Activated CD4-positive, alpha-beta T cell treated with anti-CD3 and anti-CD28 coated beads, Interleukin-10, Interleukin-2, amounts not matched to agents 100 ng/mL and 50 ng/mL, durations not matched to agents 16 hours and 8 hours (primary cell): Measurements from ENCODE around the gene FAM43A.
A peak's percentile ranks its signal among the peaks of the same experiment; 100 is the strongest.

Experiments
- DNase-seq: peaks from one replicate; pipeline ENCODE4 v3.0.0-alpha.2; 2020

The FAM43A gene

DNA sequence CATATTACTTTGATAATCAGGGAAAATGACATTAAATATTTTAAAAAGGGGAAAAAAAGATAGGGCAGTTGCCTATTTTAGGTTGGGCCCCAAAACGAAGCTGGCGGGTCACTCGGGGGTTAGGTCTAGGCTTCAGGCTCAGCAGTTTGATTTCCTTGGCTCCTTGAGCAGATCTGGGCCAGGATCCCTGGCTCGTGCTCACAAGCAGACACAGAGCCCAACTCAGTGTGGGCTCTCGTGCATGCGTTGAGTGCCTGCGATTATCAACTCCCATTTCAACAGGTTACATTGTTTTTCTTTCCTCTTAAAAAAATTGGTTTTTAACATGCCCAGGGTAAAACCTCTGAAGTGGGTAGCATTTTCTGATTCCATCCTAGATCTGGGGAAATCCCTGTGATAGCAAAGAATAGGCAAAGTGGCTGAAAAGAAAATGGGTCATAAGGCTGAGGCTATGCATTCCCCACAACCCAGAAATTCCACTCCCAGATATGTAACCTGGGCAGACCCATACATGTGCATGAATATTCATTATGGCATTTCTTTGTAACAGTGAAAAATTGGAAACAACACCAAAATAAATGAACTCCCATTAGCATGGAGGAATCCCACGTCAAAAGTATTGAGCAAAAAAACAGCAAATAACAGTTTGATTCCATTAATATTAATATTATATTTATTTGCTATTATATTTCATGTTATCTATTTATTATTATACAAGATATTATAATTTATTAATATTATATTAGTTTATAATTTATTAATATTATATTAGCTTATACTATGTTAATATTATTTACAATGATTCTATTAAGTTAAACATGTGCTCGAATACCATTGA is 27.8 kb downstream of the FAM43A start:
- DNase-seq: no peak

DNA sequence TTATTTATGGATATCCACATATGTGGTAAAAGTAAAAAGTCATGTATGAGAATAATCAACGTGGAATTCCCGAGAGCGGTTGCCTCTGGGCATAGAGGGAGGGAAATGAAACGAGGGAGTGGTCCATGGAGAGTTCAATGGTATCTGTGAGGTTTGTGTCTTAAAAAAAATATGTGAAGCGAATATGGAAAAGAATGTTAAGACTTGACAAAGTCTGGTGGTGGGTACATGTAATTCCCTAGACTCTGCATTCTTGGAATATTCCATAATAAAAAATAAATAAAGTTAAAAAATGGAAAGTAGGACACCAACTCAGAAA is 28.4 kb downstream of the FAM43A start:
- no peak for DNase-seq

DNA sequence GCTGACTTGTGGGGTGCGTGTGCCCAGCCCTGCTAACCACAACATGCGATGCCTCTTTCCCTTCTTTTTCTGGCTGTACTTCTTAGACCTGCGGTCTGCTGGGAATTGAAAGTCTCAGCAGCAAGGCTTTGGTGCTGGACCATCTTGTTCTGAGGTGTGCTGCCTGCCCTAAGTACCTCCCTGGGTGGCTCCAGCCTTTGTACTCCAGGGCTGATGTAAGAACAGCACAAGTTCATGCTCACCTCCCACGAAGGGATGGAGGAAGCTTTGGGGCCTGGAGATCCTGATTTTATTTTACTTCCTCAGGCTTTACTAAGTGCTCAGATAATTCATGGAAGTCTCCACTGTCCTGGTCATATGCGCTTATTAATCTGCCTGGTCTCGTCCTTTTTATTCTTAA is 28.9 kb downstream of the FAM43A start:
- no peak for DNase-seq

GRCh38 chr3:194715022-194715800 is 29.5 kb downstream of the FAM43A start:
- DNase-seq: peak; percentile 39

DNA sequence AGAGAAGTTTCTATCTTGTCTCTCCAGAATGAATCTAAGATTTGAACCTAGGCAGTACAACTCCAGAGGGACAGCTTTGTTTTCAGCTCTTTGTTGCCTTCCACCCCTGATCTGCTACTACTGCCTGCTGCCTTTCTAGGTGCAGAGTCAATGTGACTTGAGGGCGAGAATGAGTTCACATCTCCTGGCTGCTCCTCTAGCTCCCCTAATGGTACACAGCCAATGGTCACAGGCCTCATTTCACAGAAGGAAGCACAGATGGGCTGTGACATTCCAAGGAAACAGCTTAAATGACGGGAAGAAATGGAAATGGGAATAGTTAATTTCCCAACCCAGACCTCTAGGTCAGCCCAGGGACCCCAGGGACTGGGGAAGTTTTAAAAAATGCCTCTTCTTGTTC is 32.4 kb downstream of the FAM43A start:
- no peak for DNase-seq

- no peak for DNase-seq
Observed at GRCh38 chr3:194720048-194720447, 34.4 kb downstream of the FAM43A start.

GRCh38 chr3:194723846-194724618 is 38.3 kb downstream of the FAM43A start:
- no peak for DNase-seq

GRCh38 chr3:194725346-194725745 is 39.7 kb downstream of the FAM43A start:
- no peak for DNase-seq

DNA sequence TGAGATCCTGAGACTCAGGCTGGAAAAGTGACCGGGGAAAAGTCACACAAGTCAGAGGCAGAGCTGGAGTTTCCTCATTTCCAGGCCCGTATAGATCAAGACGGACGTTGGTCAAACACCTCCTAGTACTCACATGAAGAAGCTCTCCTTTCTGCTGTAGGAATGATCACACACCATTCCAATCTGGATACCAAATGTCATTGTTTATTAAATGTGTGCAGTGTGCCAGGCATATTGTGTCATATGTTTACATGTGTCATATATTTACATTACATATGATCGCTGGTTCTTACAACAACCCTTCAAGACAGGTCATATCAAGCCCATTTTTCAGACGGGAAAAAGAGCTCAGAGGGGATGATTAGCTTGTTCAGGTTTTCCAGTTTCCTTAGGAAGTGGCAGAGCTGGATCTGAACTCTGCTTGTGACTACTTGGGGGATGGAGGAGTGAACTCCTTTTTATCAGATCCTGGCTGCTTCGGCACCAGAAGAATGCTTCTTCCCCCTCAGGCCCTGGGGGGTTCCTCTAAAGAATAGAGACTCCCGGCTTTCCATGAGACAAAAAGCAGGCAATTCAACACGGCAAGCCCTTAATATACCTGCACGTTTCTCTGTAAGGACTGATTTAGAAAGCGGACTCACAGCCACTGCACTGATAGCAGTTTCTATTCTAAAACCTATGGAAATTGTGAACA is 41.9 kb downstream of the FAM43A start:
- DNase-seq: no peak

- no peak for DNase-seq
Observed at GRCh38 chr3:194728986-194729385, 43.3 kb downstream of the FAM43A start.

GRCh38 chr3:194730365-194730764 is 44.7 kb downstream of the FAM43A start:
- DNase-seq: no peak

- no peak for DNase-seq
Observed at GRCh38 chr3:194731506-194732073, 45.9 kb downstream of the FAM43A start.

GRCh38 chr3:194732617-194733016 is 46.9 kb downstream of the FAM43A start:
- DNase-seq: no peak

DNA sequence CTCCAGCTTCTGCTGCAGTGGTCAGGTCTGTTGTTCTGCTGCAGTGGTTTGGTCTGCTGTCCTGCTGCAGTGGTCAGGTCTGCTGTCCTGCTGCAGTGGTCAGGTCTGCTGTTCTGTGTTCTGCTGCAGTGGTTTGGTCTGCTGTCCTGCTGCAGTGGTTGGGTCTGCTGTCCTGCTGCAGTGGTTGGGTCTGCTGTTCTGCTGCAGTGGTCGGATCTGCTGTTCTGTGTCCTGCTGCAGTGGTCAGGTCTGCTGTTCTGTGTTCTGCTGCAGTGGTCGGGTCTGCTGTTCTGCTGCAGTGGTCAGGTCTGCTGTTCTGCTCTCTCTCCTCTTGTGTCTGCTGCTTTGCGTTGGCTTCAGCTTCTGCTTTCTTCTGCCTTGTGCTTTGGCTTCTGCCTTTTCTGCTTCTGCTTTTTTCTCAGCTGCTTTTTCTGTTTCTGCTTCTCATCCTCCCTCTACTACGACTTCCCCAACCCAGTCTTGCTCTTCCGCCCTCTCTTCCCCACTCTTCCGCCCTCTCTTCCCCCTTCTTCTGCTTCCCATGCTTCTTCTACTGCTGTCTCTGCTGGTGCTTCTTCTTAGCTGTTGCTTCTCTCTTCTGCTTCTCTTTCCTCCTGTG is 50.7 kb downstream of the FAM43A start:
- DNase-seq: no peak

GRCh38 chr3:194736896-194737600 is 51.4 kb downstream of the FAM43A start:
- DNase-seq: no peak
